Hepatocyte (in vitro differentiated cells): ENCODE measurements around the gene BTG1.

Experiments
- CTCF ChIP-seq: fragments of 200-600 bp; sonication (generic); IDR thresholded peaks from 2 replicates; pipeline ENCODE4 v1.5.1; 2016; ENCODE audit warnings: antibody characterized with exemption, mild to moderate bottlenecking; ENCODE audit not compliant: poor library complexity
- EZH2 ChIP-seq: fragments of 200-600 bp; sonication (generic); IDR thresholded peaks from 2 replicates; pipeline ENCODE4 v1.6.1; 2016; ENCODE audit warnings: antibody characterized with exemption, mild to moderate bottlenecking, borderline replicate concordance
- EZH2phosphoT487 ChIP-seq: fragments of 200-600 bp; sonication (generic); IDR thresholded peaks from one replicate; pipeline ENCODE4 v1.6.1; 2018; ENCODE audit warnings: antibody characterized with exemption, mild to moderate bottlenecking, low read depth, moderate library complexity; ENCODE audit not compliant: unreplicated experiment, severe bottlenecking

- TF ChIP-seq CTCF (no peak), EZH2phosphoT487 (no peak), EZH2 (no peak)
Measured at GRCh38 chr12:92128612-92129011, 17.0 kb downstream of the BTG1 start.
